ENCODE measurements around the gene HTR5A.

Gene HTR5A

DNA sequence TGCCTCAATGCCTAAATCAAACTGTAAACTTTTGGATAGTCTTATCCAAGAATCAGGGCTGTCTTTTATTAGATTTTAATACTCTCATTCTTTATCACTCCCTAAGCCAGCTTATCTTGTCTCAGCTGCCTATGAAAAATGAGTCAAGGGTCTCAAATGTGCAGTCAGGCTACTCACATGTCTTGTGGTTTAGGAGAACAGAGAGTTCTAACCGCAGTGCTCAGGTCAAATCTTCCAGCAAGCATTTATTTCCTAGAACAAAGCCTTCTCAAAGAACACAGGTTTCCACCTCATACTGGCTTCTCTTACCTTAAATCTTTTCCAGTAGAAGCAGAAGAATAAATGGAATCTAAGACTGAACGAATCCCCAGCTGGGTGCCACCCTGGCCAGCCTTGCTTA is 23.5 kb downstream of the HTR5A start:
- no peak for DNase-seq

DNA sequence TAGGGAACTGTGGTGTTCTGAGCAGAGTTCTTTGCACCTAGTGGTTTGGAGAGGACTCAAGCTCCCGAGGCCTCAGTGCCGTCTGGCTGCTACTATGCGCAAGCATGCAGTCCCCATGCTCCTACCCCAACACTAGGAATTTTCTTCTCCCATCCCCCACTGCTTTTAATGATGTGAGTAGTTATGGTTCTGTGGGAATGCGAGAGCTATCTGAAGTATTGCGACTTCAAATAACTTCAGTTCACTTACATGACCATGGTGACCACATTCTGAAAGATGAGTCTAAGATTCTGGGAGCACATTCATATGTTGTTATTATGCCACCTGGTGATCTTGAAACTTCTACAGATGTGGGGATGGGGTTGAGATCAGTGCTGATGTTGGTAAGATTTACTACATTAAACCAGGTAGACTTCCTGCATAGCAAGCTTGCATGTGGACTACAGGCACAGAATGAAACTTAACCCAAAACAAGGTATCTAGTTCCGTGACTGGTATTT is 24.6 kb downstream of the HTR5A start:
- DNase-seq, result no peak

DNA sequence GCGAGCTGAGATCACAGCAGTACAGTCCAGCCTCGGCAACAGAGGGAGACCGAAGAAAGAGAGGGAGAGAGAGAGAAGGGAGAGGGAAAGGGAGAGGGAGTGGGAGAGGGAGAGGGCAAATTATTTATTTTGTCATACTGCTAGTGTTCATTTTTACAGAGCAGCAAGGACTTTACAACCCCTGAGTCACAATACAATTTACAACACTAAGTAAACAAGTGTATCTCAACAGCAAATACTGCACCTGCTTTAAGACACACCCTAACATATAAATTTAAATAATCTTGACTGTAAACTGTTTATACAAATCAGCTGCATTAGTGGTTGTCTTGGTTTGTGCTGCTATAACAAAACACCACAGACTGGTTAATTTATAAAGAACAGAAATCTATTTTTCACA is 27.2 kb downstream of the HTR5A start:
- no peak for DNase-seq

DNA sequence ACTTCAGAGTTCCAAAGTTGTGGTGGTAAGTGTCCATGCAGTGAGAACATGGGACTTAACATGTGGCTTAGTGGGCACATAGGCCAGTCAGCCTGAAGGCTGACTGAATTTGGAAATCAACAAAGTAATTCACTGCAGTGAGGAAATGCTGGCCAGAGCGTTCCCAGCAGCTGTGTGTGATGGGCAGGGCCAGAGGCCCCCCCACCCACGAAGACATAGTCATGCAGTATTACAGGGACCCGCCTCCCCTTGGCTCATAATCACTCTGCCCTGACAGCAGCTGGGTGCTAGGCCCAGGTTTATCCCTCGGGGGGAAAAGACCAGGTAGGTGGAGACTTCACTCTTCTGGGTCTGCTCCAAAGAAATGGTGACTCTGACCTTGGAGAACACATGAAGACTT is 33.7 kb downstream of the HTR5A start:
- no peak for DNase-seq

DNA sequence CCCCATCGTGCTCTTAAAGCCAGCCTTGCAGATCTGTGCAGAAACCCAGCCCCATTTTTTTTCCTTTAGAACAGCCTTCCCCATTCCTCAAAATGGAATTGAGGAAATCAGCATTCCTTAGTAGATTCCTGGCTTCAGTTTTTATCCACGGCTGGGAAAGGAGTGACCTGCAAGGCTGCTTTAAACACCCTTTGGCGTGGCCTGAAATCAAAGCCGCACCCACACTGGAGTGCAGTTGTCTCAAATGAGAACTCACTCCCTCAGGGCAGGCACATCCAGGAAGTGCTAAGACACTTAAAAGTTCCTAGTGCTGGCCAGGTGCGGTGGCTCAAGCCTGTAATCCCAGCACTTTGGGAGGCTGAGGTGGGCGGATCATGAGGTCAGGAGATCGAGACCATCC is 34.8 kb downstream of the HTR5A start:
- DNase-seq, result no peak

DNA sequence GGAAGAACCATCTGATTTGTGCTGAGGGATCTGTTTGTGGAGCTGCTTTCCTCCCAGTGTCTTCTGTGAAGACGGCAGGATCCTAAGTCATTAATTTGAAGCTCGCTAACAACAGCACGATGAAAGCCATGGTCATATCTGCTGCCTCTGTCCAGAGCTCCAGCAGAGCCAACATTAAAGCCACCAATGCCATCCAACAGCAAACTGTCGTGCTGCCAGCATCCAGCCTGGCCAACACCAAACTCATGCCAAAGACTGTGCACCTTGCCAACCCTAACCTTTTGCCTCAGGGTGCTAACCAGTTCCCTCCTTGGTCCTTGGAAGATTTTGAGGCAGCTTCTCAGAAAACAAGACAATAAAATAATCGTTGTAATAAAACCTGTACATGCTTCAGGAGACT is 36.2 kb downstream of the HTR5A start:
- DNase-seq, result no peak

DNA sequence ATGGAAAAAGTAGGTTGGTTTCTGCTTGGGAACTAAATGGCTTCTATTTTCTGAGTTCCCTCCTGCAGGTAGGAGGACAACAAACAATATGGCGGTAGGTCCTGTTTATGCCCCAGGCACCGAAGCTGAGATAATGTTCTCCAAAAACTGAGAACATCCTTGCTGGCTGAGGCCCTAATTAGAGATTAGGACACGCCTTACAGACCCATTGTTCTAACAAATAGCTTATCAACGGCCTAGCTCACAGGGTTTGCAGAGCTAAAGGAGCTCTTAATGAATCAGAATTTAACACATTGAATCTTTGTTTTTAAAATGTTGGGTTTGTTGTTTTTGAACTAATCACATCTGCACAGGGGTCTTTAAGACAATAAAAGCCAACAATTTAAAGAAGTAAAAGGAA is 37.0 kb downstream of the HTR5A start:
- no peak for DNase-seq

DNA sequence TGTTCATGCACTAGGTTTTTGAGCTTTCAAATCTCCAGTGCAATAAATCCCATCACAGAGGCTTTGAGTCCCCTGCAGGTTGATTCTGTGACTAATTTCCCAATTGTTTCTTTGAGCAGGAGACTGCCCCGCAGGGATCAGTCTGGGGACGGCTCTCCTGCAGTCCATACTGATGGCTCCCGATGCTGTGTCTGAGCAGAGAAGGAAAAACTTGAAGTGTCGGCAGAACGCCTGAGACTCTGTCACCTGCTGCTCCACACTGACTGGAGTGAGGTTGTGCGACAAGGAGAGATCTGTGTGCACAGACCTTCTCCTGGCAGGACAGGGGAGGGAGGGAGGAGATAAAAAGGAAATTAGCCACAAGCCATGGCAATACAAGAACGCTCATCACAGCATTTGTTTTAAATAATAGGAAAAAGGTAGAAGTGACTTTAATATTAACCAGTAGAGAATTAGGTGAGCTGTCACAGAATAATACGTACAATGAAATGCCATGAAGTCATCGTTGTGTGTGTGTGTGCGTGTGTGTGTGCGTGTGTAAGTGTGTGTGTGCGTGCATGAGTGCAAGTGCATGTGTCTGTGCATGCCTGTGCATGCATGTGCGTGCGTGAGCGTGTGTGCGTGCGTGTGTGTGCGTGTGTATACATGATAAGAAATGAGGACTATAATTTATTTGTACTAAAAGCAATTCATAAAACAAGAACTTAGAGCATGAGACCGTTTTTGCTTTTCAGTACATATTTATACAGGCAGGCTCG is 38.2 kb downstream of the HTR5A start:
- DNase-seq, result no peak

DNA sequence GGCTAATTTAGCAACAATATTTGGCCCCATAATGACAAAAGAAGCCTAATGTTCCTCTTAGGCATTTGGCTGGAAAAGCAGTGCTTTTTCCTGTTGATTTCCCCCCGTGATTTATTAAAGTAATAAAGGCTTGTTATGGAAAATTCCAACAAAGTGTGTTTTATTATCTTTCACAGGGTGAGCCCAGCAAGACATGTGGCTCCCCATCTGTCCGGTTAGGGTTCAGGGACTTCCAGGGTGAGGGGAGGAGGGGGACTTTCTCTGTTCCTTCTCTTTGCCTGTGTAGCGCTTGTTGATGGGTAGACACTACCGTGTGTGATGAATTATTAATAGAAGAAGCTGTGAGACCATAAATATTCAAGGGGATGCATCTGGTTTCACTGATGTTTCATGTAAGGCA is 39.0 kb downstream of the HTR5A start:
- no peak for DNase-seq

DNA sequence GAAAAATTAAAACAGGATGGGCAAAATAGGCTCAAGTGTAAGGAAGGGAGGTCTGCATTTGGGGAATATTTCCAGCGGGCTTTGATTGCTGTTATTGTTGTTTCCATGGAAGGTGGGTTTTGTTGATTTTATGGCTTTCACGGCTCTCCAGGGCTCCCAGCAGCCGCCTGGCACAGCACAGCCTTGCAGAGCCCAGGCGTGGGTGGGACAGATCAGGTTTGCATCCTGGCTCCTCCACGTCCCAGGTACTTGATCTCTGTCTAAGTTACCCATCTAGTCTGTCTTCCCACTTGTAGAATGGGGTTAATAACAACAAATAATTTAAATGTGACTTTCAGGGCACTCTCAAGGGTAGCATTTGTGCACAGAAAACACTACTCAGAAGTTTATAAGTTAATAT is 45.2 kb downstream of the HTR5A start:
- no peak for DNase-seq

DNA sequence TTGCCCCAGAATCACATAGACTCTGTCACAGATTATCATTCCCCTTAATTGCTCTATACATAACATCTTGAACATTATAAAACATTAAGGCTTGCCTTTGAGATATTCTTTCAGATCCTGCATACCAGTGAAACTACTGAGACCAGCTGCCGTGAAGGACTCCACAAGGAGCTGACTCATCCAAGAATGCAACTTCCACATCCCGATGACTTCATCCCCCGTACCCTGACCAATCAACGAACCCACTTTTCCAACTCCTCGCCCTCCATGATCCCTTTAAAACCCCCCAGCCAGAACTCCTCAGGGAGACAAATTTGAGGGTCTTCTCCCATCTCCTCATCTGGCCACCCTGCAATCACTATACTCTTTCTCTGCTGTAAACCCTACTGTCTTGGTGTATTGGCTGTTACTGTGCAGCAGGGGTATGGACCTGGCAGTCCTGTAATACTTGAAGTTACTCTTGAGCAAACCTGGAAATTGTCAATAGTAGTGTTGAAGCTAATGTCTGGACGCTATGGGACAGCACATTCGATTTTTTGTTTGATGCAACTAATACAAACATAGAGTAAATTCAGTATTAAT is 49.8 kb downstream of the HTR5A start:
- DNase-seq, result no peak

DNA sequence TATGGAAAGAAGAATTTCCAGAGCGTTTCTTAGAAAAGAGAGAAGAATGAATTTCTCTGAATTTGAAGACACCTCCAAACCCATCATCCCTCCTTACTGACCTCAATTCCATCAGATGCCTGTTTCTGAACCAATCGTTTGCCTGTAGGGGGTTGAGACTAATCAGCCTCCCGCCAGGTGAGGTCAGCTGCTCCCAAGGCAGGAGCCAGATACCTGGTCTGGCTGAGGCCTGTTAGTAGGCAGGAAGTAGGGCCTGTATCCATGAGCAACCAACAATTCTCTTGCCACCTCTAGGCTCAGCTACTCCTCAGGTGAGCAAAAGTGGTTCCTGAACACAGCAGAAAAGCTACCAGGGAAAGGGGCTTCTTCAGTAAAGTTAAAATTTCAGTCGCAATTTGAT is 50.3 kb downstream of the HTR5A start:
- no peak for DNase-seq

DNA sequence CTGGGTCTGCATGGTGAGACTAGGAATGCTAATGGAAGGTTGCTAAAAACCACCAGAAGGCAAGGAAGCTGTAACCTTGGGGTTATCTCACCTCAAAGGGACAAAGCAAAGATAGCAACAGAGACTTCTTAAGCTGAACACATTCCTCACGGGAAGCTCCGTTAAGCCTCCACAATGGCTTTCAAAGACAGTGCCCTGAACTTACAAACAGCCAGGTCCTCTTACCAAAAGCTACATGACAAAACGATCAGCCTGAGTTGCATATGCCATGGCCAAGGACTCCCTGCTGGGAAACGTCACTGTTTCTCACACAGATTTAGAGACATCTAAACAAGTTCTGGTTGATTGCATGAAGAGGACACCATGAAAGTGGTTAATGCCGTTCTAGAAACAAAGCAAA is 52.7 kb downstream of the HTR5A start:
- no peak for DNase-seq

DNA sequence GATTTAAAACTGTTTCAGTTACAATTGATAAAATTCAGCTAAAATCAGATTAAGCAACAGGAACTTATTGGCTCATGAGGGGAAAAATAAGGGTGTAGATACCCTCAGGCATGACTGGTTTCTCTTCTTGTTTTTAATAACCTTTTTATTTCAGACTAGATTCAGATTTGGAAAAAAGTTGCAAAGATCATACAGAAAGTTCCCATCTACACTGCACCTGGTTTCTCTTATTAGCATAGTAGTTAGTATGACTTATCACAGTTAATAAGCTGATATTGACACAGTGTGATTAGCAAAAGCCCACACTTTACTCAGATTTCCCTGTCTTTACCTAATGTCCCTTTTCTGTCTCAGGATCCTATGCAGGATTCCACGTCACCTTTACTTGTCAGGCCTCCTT is 53.3 kb downstream of the HTR5A start:
- DNase-seq, result no peak

DNA sequence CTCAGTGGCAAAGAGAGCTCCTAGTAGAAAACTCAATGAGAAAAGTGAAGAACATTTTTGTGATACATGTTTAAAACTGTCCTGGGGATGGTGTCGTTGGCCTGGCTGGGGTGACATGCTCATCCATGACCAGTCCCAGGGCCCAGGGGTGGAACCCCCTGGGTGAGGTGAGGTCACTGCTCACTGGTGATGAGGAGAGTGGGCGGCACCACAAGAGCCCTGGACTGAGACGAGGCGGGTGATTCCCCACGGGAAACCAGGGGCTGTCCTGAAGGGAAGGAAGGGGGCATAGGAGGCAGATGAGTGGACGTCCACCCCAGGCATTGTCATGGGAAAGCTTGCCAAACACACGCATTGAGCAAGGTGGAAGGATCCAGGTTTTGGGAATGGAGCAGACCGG is 54.6 kb downstream of the HTR5A start:
- DNase-seq, result no peak

DNA sequence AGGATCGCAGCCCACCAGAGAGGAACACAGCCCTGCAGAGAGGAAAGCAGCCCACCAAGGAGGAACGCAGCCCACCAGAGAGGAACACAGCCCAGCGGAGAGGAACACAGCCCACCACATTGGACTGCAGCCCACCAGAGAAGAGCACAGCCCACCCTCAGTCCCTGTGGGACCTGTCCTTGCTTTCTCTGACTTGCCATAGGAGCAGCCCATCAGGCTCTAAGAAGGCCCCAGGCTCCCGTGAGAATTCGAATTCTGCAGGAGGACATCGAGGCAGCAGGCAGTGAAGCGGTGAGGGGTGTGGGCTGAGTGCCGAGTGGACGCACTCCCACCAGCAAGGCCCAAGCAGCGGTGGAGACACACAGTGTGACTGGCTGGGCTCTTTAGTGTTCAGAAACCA is 59.1 kb downstream of the HTR5A start:
- no peak for DNase-seq

DNA sequence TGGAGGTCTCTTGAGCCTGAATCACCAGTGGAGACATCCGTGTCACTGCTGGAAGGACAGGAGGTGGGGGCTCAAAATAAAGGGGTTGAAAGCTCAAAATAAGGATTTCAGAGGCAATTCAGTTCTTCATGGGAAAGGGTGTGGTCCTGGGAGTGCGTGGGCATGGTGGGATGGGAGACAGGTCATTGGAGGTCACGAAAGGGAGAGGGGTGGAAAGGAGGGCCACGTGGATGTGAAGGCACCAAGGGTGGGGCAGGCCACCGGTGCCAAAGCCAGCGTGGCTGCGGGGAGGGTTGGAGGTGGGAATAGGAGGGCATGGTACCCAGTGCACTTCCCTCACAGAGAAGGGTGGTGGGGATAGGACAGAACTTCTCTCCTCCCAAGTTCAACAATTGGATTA is 59.7 kb downstream of the HTR5A start:
- DNase-seq, result no peak

DNA sequence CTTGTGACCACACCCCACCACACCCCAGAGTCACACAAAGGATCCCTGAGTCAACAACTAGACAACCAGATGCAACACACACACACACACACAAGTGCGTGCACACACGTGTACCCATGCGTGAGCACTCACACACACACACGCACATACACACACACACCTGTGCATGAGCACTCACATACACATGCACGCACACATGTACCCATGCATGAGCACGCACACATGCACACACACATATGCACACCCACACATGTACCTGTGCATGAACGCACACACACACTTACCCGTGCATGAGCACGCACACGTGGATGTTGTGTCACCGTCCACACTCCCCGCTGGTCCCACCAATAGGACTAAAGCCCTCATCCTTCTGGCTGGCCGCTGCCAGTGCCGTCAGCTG is 60.4 kb downstream of the HTR5A start:
- DNase-seq, result no peak

DNA sequence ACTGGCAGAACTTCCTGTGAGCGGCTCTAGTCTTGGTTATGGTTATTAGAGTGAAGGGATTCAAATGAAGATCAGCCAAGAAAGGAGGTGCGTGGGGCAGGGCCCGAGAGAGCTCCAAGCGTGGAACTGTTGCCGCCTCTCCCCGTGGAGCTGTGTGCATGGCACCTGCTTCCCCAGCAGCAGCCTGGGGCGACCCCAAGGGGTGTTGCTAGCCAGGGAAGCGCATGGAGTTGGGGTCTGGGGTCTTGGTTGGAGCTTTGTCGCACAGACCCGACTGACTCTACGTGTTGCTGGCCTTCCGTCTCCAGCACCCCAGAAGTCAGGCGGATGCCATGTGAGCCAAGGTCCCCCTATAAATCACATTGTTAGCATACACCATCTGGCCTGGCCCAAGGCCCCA is 61.0 kb downstream of the HTR5A start:
- no peak for DNase-seq

DNA sequence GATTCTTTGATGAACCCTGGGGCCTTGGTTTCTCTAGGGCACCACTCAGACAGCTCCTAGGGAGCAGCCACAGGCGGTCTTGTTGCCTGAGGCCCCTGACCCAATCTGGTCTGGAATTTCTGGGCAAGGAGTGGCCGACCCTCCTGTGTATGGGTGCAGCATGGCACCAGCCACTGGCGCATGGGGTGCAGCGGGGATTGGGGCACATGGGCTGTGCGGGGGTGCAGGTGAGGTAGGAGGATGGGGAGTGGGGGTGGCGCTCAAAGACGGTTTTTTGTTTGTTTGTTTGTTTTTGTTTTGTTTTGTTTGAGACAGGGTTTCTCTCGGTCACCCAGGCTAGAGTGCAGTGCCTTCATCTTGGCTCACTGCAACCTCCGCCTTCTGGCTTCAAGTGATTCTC is 62.3 kb downstream of the HTR5A start:
- no peak for DNase-seq

DNA sequence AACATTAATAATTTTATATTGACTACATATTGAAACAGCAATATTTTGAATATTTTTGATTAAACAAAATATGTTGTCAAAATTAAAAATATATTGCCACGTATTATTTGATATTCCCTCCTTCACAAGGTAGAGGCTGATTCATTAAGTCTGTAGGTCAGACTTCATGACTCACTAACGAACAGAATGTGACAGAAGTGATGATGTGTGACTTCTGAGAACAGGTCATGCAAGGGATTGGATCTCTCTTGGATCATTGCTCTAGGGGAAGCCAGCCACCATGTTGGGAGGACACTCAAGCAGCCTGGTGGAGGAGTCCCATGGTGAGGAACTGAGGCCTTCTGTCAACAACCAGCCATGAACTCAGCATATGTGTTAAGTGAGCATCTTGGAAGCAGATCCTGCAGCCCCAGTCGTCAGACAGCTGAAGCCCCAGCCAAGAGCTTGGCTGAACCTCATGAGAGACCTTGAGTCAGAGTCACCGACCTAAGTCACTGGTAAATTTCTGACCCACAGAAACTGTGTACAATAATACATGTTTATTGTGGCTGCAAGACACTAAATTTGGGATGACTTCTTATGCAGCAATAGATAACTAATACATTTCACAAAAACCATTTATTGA is 66.6 kb downstream of the HTR5A start:
- DNase-seq, result no peak
